GM04503 (cell line): ENCODE results near the gene P4HB.

Experiments used
- DNase-seq: peaks from one replicate; pipeline ENCODE4 v3.0.0-alpha.2; 2012; ENCODE audit warnings: low read depth

Gene P4HB

GRCh38 chr17:81859906-81860755, at the start of gene P4HB:
TSS of gene P4HB (minus strand) at chr17:81860535. CDS start at chr17:81860471, 64 bp downstream.
- DNase-seq = no peak

- DNase-seq = no peak
Observed at GRCh38 chr17:81909231-81909630, 48.9 kb upstream of the P4HB start.

- DNase-seq = no peak
Observed at GRCh38 chr17:81908793-81909192, 48.5 kb upstream of the P4HB start.

- no peak for DNase-seq
Observed at GRCh38 chr17:81907219-81908145, 47.1 kb upstream of the P4HB start.

- no peak for DNase-seq
Observed at GRCh38 chr17:81906476-81907218, 46.3 kb upstream of the P4HB start.

GRCh38 chr17:81905993-81906392, 45.7 kb upstream of the P4HB start:
- DNase-seq = no peak

- no peak for DNase-seq
Observed at GRCh38 chr17:81905424-81905875, 45.1 kb upstream of the P4HB start.

GRCh38 chr17:81904600-81905423, 44.5 kb upstream of the P4HB start:
- DNase-seq = no peak

GRCh38 chr17:81903896-81904599, 43.7 kb upstream of the P4HB start:
- no peak for DNase-seq

- no peak for DNase-seq
Observed at GRCh38 chr17:81903415-81903831, 43.1 kb upstream of the P4HB start.

- DNase-seq = no peak
Observed at GRCh38 chr17:81902653-81903414, 42.5 kb upstream of the P4HB start.

GRCh38 chr17:81902023-81902652, 41.8 kb upstream of the P4HB start, which contains the start of gene NPB:
TSS of gene NPB (plus strand) at chr17:81902238. CDS start at chr17:81902278, 40 bp downstream.
- DNase-seq = no peak

- no peak for DNase-seq
Observed at GRCh38 chr17:81901167-81902022, 41.1 kb upstream of the P4HB start.

GRCh38 chr17:81900181-81900820, 40.0 kb upstream of the P4HB start:
- no peak for DNase-seq

GRCh38 chr17:81899514-81900166, 39.3 kb upstream of the P4HB start:
- DNase-seq = no peak

- DNase-seq = no peak
Observed at GRCh38 chr17:81898885-81899284, 38.5 kb upstream of the P4HB start.
